OCI-LY7 (cell line): ENCODE data around the gene TAF1B. TPM values are rescaled to one million over a fixed set of nuclear protein-coding genes. Genes with fewer than 3 reads are reported as not detected.

ENCODE experiments used
- BruUV-seq: library from RNA; stranded (reverse); fragments of 400-500 nt; replicated peaks from 2 replicates; lab custom pipeline; 2021; lab: Mats Ljungman, UMichigan
- CTCF ChIA-PET: fragments of 300-600 bp; sonication (Branson Sonifier 250); formaldehyde crosslinking; loops from one replicate; lab custom pipeline; 2022; ENCODE audit warnings: antibody characterized with exemption; ENCODE audit not compliant: unreplicated experiment; lab: Charles Lee
- POLR2A ChIA-PET: fragments of 300-600 bp; sonication (Branson Sonifier 250); formaldehyde crosslinking; loops from one replicate; lab custom pipeline; 2022; ENCODE audit warnings: antibody characterized with exemption; lab: Charles Lee
- DNase-seq: peaks from one replicate; pipeline ENCODE4 v3.0.0-alpha.2; 2015; ENCODE audit warnings: low spot score
- H2AFZ ChIP-seq: fragments of 200-600 bp; sonication (generic), shearing (Covaris generic); 2 replicates; pipeline ENCODE4 v1.6.1; 2014; ENCODE audit warnings: mild to moderate bottlenecking, antibody characterized with exemption, low read length, moderate library complexity
- H3K27ac ChIP-seq: fragments of 200-600 bp; sonication (generic); 2 replicates; pipeline ENCODE4 v1.5.1; 2014; ENCODE audit warnings: mixed run types, low read depth, mild to moderate bottlenecking, moderate library complexity, low read length, inconsistent platforms; ENCODE audit not compliant: poor library complexity, severe bottlenecking
- H3K36me3 ChIP-seq: fragments of 200-600 bp; sonication (generic); 2 replicates; pipeline ENCODE4 v1.6.1; 2014; ENCODE audit warnings: mild to moderate bottlenecking, antibody characterized with exemption, low read length, moderate library complexity, mixed read lengths; ENCODE audit not compliant: insufficient read depth
- H3K4me1 ChIP-seq: fragments of 200-600 bp; sonication (generic); 2 replicates; pipeline ENCODE4 v1.5.1; 2014; ENCODE audit warnings: mild to moderate bottlenecking, low read length; ENCODE audit not compliant: insufficient read depth, poor library complexity, severe bottlenecking
- H3K4me2 ChIP-seq: fragments of 200-600 bp; sonication (generic); 2 replicates; pipeline ENCODE4 v1.6.1; 2014; ENCODE audit warnings: mild to moderate bottlenecking, low read length
- H3K4me3 ChIP-seq: fragments of 200-600 bp; sonication (generic); 2 replicates; pipeline ENCODE4 v1.5.1; 2014; ENCODE audit warnings: mild to moderate bottlenecking, low read depth, low read length; ENCODE audit not compliant: poor library complexity, severe bottlenecking
- H3K79me2 ChIP-seq: fragments of 200-600 bp; sonication (generic); 2 replicates; pipeline ENCODE4 v1.6.1; 2016; ENCODE audit warnings: low read depth, mild to moderate bottlenecking, low read length, moderate library complexity, mixed read lengths; ENCODE audit not compliant: insufficient read depth
- H3K9me2 ChIP-seq: fragments of 200-600 bp; sonication (generic); 2 replicates; pipeline ENCODE4 v1.6.1; 2016; ENCODE audit warnings: mild to moderate bottlenecking, low read length, mixed read lengths; ENCODE audit not compliant: insufficient read depth
- H3K9me3 ChIP-seq: fragments of 200-600 bp; sonication (generic); 2 replicates; pipeline ENCODE4 v1.6.1; 2014; ENCODE audit warnings: mild to moderate bottlenecking, mixed run types, low read length, mixed read lengths
- H4K20me1 ChIP-seq: fragments of 200-600 bp; sonication (generic); 2 replicates; pipeline ENCODE4 v1.6.1; 2014; ENCODE audit warnings: mild to moderate bottlenecking, antibody characterized with exemption, low read length, moderate library complexity, mixed read lengths; ENCODE audit not compliant: insufficient read depth
- CTCF ChIP-seq: fragments of 200-600 bp; sonication (generic); conservative IDR thresholded peaks from 2 replicates; pipeline ENCODE4 v1.5.1; 2014; ENCODE audit warnings: mild to moderate bottlenecking, antibody characterized with exemption, low read length, moderate library complexity, mixed read lengths
- EZH2phosphoT487 ChIP-seq: fragments of 200-600 bp; sonication (generic); IDR thresholded peaks from 2 replicates; pipeline ENCODE4 v1.6.1; 2018; ENCODE audit warnings: low read depth, borderline replicate concordance, mild to moderate bottlenecking, mixed run types, antibody characterized with exemption, low read length, moderate library complexity, mixed read lengths
- intact Hi-C: fragments of 100-400 bp; cut with micrococcal nuclease; formaldehyde crosslinking; loops from one replicate; pipeline ENCODE4 v1.10.0; 2022; ENCODE audit not compliant: unreplicated experiment
- total RNA-seq, 2 experiments: library from RNA; depleted of rRNA in 1 of 2; stranded (reverse); fragments of >200 nt in 1 of 2; shearing (Covaris generic) in 1 of 2; gene quantifications; 2 replicates each; pipeline ENCODE4 v1.2.3, GENCODE V29; 2014 to 2022

Gene TAF1B
- total RNA-seq, 2 experiments from 2014 or later: 25.1 to 35.3 TPM

DNA sequence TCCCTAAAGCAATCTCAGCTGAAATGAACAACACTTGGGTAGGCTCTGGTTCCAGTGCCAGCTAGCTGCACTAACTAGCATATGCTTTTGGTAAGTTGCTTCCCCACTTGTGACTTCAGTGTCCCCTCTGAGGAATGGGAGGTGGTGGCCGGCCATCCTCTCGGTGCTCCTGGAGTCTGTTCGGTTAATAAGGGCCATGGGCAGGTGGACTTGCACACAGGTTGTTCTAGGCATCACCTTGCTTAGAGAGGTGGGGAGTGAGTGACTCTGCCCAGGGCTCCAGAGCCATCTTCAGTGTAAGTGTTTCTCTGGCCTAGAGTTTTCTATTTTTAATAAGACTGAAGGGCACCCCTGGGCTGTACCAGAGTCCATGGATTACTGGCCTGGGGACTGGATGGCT lies 18.8 kb upstream of the TAF1B start:
- Histone ChIP-seq H3K4me3 (no peak overlapping the region), H4K20me1 (no peaks in the 10 kb centered on the region), H3K4me2 (no peak overlapping the region), H3K9me2 (no peaks in the 10 kb centered on the region), H3K27ac (no peak overlapping the region), H3K79me2 (no peaks in the 10 kb centered on the region), H2AFZ (no peak overlapping the region), H3K4me1 (no peaks in the 10 kb centered on the region), H3K36me3 (no peaks in the 10 kb centered on the region), H3K9me3 (no peaks in the 10 kb centered on the region)
- no peak for TF ChIP-seq EZH2phosphoT487
- no peak for TF ChIP-seq CTCF
- DNase-seq: no peak
- no TSS peak for BruUV-seq
- intact Hi-C loops: no loop called here
- CTCF ChIA-PET: no interaction called here
- POLR2A ChIA-PET: interaction anchor here (0.5 kb wide), 1 partner anchor 18 kb away, joined by 3 read pairs; no protein-coding TSS in a partner anchor

DNA sequence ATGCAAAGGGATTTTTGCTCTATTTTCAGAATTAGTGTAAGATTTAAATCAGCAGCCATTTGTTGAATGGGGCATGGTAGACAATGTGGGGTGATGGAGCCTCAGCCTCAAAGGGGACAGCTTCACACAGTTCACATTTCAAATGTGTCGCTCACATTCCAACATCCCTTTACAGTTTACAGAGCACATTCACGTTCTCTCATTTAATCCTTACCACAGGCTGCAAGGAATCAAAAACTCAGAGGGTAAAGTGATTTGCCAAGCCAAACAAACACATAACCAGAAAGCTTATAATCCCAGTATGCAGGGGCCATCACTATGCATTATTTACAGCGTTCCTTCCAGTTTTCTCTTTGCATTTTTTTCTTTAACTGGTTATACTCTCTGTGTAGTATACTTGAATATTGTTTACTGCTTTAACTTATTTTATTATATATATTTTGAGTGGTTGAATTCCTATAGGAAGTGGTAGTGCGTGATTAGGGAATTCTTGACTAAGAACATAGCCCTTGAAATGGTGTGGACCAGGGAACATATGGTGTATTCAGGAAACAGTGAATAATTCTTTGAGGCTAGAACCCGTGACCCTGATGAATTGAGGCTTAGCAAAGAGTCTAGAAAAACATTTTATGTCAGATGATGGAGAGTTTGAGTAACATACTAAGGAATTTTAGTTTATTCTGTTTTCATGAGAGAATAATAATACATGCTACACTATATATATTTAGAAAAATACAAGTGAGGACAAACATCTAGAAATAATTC lies 18.1 kb upstream of the TAF1B start:
- Histone ChIP-seq H3K9me3 (no peaks in the 10 kb centered on the region), H3K4me1 (no peaks in the 10 kb centered on the region), H3K4me3 (no peak overlapping the region), H3K36me3 (no peaks in the 10 kb centered on the region), H3K79me2 (no peaks in the 10 kb centered on the region), H2AFZ (no peak overlapping the region), H3K27ac (no peak overlapping the region), H3K9me2 (no peaks in the 10 kb centered on the region), H4K20me1 (no peaks in the 10 kb centered on the region), H3K4me2 (no peak overlapping the region)
- ChIA-PET CTCF (no interaction called here), POLR2A (no interaction called here)
- intact Hi-C loops: no loop called here
- TF ChIP-seq CTCF: no peak
- no peak for TF ChIP-seq EZH2phosphoT487
- DNase-seq: no peak
- BruUV-seq: no TSS peak

GRCh38 chr2:9826208-9826607 lies 17.1 kb upstream of the TAF1B start:
- ChIA-PET POLR2A (no interaction called here), CTCF (no interaction called here)
- no peaks in the 10 kb centered on the region for H4K20me1 ChIP-seq
- DNase-seq: no peak
- no peak overlapping the region for H3K27ac ChIP-seq
- intact Hi-C loops: no loop called here
- H3K4me1 ChIP-seq: no peaks in the 10 kb centered on the region
- TF ChIP-seq EZH2phosphoT487: no peak
- no peak for TF ChIP-seq CTCF
- no peaks in the 10 kb centered on the region for H3K9me2 ChIP-seq
- H2AFZ ChIP-seq: no peak overlapping the region
- BruUV-seq: no TSS peak
- no peak overlapping the region for H3K4me2 ChIP-seq
- no peaks in the 10 kb centered on the region for H3K9me3 ChIP-seq
- no peak overlapping the region for H3K4me3 ChIP-seq
- no peaks in the 10 kb centered on the region for H3K79me2 ChIP-seq
- H3K36me3 ChIP-seq: no peaks in the 10 kb centered on the region
